BLaER1 (cell line): Measurements from ENCODE around the gene FOXO6.
A peak's percentile ranks its signal among the peaks of the same experiment; 100 is the strongest.

ENCODE experiments used
- H3K27ac ChIP-seq: shearing (Covaris generic); formaldehyde crosslinking; 2 replicates; pipeline ENCODE4 v1.8.1; 2022
- H3K27me3 ChIP-seq: shearing (Covaris generic); formaldehyde crosslinking; 2 replicates; pipeline ENCODE4 v1.8.1; 2022
- H3K36me3 ChIP-seq: shearing (Covaris generic); formaldehyde crosslinking; 2 replicates; pipeline ENCODE4 v1.8.1; 2022
- H3K4me1 ChIP-seq: shearing (Covaris generic); formaldehyde crosslinking; 2 replicates; pipeline ENCODE4 v1.8.1; 2022
- H3K4me2 ChIP-seq: shearing (Covaris generic); formaldehyde crosslinking; 2 replicates; pipeline ENCODE4 v1.8.1; 2022
- H3K4me3 ChIP-seq: shearing (Covaris generic); formaldehyde crosslinking; 2 replicates; pipeline ENCODE4 v1.8.1; 2022
- H3K9ac ChIP-seq: shearing (Covaris generic); formaldehyde crosslinking; 2 replicates; pipeline ENCODE4 v1.8.1; 2022
- H3K9me3 ChIP-seq: shearing (Covaris generic); formaldehyde crosslinking; 2 replicates; pipeline ENCODE4 v1.8.1; 2022
- H4K20me1 ChIP-seq: shearing (Covaris generic); formaldehyde crosslinking; 2 replicates; pipeline ENCODE4 v1.8.1; 2022
- Cebpa-rat ChIP-seq: shearing (Covaris generic); IDR thresholded peaks from 2 replicates; pipeline ENCODE4 v1.8.1; 2022

The FOXO6 gene

DNA sequence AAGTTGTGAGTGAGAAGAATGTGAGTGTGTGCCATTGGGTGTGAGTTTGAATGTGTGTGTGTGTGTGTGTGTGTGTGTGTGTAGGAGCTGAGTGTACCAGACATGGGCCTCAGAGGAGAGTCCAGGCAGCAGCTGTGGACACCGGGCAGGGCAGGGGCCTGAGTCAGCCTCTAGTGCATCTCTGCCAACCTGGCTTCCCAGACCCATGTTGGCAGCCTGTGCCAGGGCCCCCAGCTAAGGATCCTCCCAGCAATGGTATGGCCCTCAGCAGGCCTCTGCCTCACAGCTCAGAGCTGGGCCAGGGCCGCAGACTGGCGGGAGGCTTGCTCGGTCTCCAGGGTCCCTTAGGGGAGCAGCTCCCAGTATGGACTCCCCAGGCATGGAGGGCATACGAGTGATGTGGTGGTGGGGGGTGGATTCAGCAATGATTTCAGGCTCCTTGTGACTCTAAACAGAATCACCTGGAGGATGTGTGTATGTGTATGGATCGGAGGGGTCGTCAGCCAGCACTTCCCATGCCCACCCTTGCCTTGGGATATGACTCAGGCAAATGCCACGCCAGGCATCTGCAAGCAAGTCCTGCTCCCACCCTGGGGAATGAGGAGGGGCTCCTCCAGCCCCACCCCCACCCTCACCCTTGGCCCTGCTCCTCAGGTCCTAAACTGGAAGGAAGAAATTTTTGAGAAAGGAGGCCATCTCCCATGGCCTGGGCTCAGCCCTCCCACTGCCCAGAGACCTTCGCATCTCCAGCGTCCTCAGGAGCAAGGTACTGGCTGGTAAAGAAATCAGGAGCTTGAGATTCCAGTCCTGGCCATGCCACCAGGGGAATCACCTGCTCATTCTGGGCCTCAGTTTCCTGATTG lies 1.8 kb upstream of the FOXO6 start:
- H3K9ac ChIP-seq: no peak overlapping the region
- H3K4me3 ChIP-seq: no peak overlapping the region
- H4K20me1 ChIP-seq: peaks cover 14% of the 10 kb centered on the region; the same call in 1 of the 2 replicates
- 0 out of 2 replicates have a peak overlapping the region, but pooled peaks have one; percentile 40 for H3K27ac ChIP-seq
- H3K4me1 ChIP-seq: peaks cover 71% of the 10 kb centered on the region
- TF ChIP-seq Cebpa-rat: no peak
- H3K9me3 ChIP-seq: no peaks in the 10 kb centered on the region
- H3K27me3 ChIP-seq: peaks cover 24% of the 10 kb centered on the region
- H3K4me2 ChIP-seq: peak overlapping the region; percentile 81
- no peaks in the 10 kb centered on the region for H3K36me3 ChIP-seq

DNA sequence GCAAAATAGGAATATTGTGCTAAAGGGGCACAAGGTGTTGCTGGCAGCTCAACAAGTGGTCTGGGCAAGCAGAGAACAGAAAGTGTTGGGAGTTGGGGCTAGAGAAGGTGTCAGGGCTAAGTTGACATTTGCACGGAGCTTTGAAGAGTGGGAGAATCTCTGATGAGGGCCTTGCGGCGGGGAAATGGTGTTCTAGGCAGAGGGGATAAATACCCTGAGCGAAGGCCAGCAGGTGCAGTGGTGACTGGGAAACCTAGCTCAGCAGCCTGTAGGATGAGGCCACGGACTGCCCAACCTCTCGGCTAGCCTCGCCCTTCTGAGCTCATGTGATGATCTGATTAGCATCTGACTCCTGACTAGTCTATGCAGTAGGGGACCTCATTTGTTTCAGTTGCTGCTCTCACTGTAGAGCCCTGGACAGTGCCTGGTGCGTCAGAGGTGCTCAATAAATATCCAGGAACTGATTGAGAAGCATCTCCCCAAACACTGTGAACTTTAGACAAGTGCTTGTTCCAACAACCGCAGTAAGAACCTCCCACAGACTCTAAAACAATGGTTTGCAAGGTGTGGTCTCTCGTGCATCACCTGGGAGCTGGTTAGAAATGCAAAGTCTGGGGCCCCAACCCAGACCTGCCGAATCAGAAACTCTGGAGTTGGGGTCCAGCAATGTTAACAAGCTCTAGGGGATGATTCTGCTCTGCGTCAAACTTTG lies 1.0 kb upstream of the FOXO6 start:
- no peak overlapping the region for H3K4me3 ChIP-seq
- H3K4me2 ChIP-seq: peak overlapping the region; percentile 81
- peaks cover 78% of the 10 kb centered on the region for H3K4me1 ChIP-seq
- no peak for TF ChIP-seq Cebpa-rat
- H3K36me3 ChIP-seq: no peaks in the 10 kb centered on the region
- H4K20me1 ChIP-seq: peaks cover 14% of the 10 kb centered on the region; the same call in 1 of the 2 replicates
- no peaks in the 10 kb centered on the region for H3K9me3 ChIP-seq
- peaks cover 24% of the 10 kb centered on the region for H3K27me3 ChIP-seq
- no peak overlapping the region for H3K27ac ChIP-seq
- H3K9ac ChIP-seq: no peak overlapping the region

DNA sequence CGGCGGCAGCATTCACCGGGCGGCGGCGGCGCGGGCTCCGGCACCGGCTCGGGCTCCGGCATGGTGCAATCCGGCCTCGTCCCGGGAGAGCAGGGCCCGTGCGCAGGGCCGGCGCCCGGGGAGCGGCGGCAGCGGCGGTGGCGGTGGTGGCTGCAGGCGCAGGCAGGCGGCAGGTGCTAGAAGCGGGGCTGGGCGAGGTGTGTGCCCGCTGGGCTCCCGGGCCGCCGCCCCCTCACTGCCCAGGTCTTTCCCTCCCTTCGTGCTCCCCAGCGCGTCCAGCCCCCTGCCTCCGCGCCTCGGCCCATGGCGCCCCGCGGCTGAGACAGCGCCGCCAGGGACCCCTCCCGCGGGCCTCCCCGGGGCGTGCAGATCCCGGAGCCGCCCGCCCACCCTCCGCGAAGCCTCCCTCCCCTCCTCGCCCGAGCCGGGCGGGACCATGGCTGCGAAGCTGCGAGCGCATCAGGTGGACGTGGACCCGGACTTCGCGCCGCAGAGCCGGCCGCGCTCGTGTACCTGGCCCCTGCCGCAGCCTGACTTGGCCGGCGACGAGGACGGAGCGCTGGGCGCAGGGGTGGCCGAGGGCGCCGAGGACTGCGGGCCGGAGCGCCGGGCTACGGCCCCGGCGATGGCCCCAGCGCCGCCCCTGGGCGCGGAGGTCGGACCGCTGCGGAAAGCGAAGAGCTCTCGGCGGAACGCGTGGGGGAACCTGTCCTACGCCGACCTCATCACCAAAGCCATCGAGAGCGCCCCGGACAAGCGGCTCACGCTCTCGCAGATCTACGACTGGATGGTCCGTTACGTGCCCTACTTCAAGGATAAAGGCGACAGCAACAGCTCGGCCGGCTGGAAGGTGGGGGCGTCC lies 492 bp downstream of the FOXO6 start:
- TF ChIP-seq Cebpa-rat: no peak
- peak overlapping the region; percentile 78 for H3K9ac ChIP-seq
- H3K4me1 ChIP-seq: peaks cover 85% of the 10 kb centered on the region

DNA sequence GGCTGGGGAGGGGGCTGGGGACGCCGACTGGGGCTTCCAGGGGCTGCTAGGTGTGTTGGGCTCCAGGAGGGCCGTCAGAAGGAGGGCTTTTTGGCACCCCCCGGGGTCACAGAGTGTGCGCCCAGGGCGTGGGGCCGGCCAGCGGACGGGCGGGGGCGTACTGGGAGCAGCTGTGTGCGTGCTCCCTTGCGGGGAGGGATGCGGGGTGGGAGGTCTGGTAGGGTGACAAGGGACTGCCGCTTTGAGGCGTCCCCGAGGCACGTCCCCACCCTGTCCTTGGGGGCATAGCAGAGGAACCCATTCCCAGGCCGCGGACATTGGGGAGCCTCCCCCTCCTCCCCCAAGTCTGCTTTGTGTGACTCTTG lies 1.1 kb downstream of the FOXO6 start:
- Histone ChIP-seq H3K9ac (peak overlapping the region; percentile 78), H3K4me2 (peak overlapping the region; percentile 97), H3K36me3 (no peaks in the 10 kb centered on the region), H3K27me3 (peaks cover 24% of the 10 kb centered on the region), H3K4me1 (peaks cover 85% of the 10 kb centered on the region), H3K4me3 (peak overlapping the region; percentile 81), H3K27ac (peak overlapping the region; percentile 70; the same call in 1 of the 2 replicates), H3K9me3 (no peaks in the 10 kb centered on the region), H4K20me1 (peaks cover 14% of the 10 kb centered on the region; the same call in 1 of the 2 replicates)
- no peak for TF ChIP-seq Cebpa-rat

More for the DNA sequence above, 492 bp downstream of the FOXO6 start:
- Histone ChIP-seq H4K20me1 (peaks cover 14% of the 10 kb centered on the region; the same call in 1 of the 2 replicates), H3K4me2 (peak overlapping the region; percentile 97), H3K27ac (peak overlapping the region; percentile 70), H3K4me3 (peak overlapping the region; percentile 81), H3K27me3 (peaks cover 24% of the 10 kb centered on the region), H3K36me3 (no peaks in the 10 kb centered on the region), H3K9me3 (no peaks in the 10 kb centered on the region)

DNA sequence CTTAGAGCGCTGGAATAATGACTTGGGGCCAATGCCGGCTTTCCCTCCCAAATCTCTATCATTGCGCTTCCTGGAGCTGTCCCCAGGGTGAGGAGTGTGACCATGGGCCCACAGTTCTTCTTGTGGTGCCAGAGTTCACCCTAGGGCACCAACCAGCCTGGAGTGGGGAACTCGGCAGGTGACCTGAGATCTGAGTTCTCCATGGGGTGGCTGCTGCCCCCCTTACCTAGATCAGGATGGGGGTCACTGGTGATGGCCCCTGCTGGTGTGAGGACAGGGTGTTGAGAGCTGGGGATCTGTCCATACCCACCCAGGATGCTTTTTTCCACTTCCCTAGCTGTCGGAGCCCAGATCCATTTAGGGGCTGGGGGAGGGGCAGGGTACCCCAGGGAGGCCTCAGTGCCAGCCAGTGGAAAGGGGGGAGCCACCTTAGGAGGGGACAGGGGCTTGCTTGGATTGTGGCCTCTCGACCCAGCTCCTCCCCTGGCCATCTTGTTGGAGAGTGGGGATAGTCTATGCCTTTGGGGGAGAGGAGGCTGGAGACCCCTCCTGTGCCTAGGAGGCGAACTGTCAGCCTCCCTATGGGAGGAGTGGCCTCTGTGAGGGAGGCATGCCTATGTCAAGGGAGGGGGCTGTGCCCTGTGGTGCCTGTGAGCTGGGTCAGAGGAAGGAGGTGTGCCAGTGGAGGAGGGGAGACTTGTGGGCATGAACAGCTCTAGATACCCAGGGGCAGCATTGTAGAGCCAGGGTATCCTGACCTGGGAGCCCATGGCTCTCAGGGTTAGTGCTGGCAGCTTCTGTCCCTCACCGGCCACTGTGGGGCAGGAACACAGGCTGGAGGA lies 1.7 kb downstream of the FOXO6 start:
- Histone ChIP-seq H4K20me1 (peaks cover 14% of the 10 kb centered on the region; the same call in 1 of the 2 replicates), H3K36me3 (no peaks in the 10 kb centered on the region), H3K27me3 (peaks cover 24% of the 10 kb centered on the region), H3K4me3 (peak overlapping the region; percentile 81), H3K9me3 (no peaks in the 10 kb centered on the region), H3K9ac (peak overlapping the region; percentile 78), H3K27ac (peak overlapping the region; percentile 70; the same call in 1 of the 2 replicates), H3K4me2 (peak overlapping the region; percentile 97), H3K4me1 (peaks cover 85% of the 10 kb centered on the region)
- no peak for TF ChIP-seq Cebpa-rat

DNA sequence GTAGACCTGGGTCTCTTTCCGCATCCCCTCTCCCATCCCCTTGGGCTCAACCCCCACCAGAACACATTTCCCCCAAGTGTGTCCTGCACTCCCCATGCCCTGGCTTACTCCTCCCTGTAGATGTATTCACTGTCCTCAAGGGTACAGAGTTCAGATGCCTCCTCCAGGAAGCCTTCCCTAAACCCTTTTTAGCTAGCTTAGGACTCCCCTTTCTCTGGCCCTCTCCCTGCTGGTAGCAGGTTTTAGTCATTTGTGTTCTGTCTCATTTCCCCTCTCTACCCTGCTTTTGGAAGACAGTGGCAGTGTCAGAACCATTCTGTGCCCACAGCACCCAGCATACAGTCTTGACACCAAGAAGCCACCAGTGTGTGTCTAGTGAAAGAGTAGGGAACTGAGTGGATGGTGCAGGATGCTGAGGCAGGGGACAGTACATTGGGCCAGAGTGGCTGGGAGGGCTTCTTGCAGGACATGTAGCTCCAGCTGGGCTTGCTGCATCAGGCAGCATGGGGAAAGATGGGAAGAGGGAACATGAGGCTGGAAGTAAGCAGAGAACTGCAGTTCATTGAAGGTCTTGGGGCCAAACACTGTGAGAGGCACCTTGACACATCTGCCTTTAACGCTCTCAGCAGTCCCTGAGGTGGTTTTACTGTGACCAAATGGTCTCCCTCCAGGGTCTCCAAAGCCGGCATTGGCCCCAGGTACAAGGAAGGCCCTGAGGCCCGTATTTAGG lies 2.5 kb downstream of the FOXO6 start:
- H3K27me3 ChIP-seq: peaks cover 24% of the 10 kb centered on the region
- H3K4me3 ChIP-seq: peak overlapping the region; percentile 81; the same call in 1 of the 2 replicates
- peaks cover 14% of the 10 kb centered on the region; the same call in 1 of the 2 replicates for H4K20me1 ChIP-seq
- H3K9me3 ChIP-seq: no peaks in the 10 kb centered on the region
- peak overlapping the region; percentile 97 for H3K4me2 ChIP-seq
- H3K4me1 ChIP-seq: peaks cover 85% of the 10 kb centered on the region
- TF ChIP-seq Cebpa-rat: no peak
- H3K36me3 ChIP-seq: peaks cover under 1% of the 10 kb centered on the region; the same call in 1 of the 2 replicates
- H3K9ac ChIP-seq: peak overlapping the region; percentile 78
- 0 out of 2 replicates have a peak overlapping the region, but pooled peaks have one; percentile 70 for H3K27ac ChIP-seq

DNA sequence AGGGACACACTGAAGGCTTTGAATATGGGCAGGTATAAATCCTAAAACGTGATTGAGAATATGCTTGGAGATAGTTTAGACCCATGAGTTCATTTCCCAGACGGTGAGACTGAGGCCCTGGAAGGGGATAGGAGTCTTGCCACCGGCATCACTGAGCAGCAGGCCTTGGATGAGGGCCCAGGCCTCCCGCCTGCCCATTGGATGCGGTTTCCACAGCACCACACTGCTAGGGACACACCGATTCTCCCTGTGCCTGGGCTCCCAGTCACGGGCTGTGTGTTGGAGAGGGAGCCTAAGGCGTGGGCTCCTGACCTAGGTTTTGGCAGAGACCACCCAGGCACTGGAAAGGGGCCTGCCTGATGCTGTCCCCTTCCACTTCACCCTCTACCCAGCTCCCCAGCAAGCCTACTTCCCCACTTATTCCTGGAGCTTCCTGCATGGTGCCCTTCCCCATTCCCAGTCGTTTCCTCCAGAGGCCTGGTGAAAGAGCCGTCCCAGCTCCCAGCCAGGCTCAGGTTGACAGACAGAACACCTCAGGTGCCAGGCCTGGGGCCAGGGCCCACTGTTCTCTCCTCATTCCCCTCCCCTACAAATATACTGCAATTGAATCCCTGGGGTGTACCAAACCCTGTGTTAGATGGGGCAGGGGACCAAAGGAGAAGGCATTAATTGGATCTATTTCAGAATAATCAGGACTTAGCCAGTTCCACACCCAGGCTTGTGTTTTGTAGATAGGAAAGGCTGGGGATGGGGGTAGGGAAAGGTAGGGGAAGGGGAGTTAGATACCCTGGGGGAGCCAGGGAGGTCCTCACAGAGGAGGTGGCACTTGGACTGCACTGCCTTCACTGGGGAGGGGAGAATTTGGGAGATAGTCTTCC lies 3.4 kb downstream of the FOXO6 start:
- Histone ChIP-seq H3K27ac (peak overlapping the region; percentile 86), H4K20me1 (peaks cover 14% of the 10 kb centered on the region; the same call in 1 of the 2 replicates), H3K4me1 (peaks cover 85% of the 10 kb centered on the region), H3K4me3 (no peak overlapping the region), H3K36me3 (peaks cover 9% of the 10 kb centered on the region; the same call in 1 of the 2 replicates), H3K9me3 (no peaks in the 10 kb centered on the region), H3K9ac (0 out of 2 replicates have a peak overlapping the region, but pooled peaks have one; percentile 73), H3K4me2 (peak overlapping the region; percentile 97), H3K27me3 (peaks cover 24% of the 10 kb centered on the region)
- no peak for TF ChIP-seq Cebpa-rat
